Cardiac muscle cell (in vitro differentiated cells and primary cell): ENCODE results near the gene NUF2. TPM values are rescaled to one million over a fixed set of nuclear protein-coding genes. Genes with fewer than 3 reads are reported as not detected.
"Not testable (repeated sequence)": the region's sequence is repeated elsewhere in the genome, so short reads cannot be mapped to it uniquely, and the experiment has no call there.

Experiments
- DNase-seq, 2 donors: peaks; one replicate each; pipeline versions ENCODE4 v3.0.0 to v3.0.0-alpha.2; 2010 to 2017; ENCODE audit warnings: low read depth in 1 of 2, low spot score in 1 of 2
- H3K27ac ChIP-seq: fragments of 200-600 bp; sonication (generic); 2 replicates; pipeline ENCODE4 v1.5.1; 2016
- H3K27me3 ChIP-seq: fragments of 200-600 bp; sonication (generic); 2 replicates; pipeline ENCODE4 v1.6.0; 2016; ENCODE audit warnings: control low read depth
- H3K36me3 ChIP-seq: fragments of 200-600 bp; sonication (generic); 2 replicates; pipeline ENCODE4 v1.5.1; 2016; ENCODE audit warnings: control low read depth
- H3K4me1 ChIP-seq: fragments of 200-600 bp; sonication (generic); 2 replicates; pipeline ENCODE4 v1.8.1; 2017; ENCODE audit warnings: low read depth, mild to moderate bottlenecking, mixed run types
- H3K4me3 ChIP-seq: fragments of 200-600 bp; sonication (generic); 2 replicates; pipeline ENCODE4 v1.5.1; 2016; ENCODE audit warnings: mild to moderate bottlenecking
- H3K9me3 ChIP-seq: fragments of 200-600 bp; sonication (generic); 2 replicates; pipeline ENCODE4 v1.5.1; 2017; ENCODE audit warnings: low read depth, mild to moderate bottlenecking, control low read depth
- CTCF ChIP-seq: IDR thresholded peaks from 2 replicates; pipeline ENCODE4 v1.5.1; 2012; ENCODE audit warnings: low read depth, mild to moderate bottlenecking, low read length
- polyA plus RNA-seq: library from polyadenylated mRNA; unstranded; fragments of >200 nt; fragmentation: Nextera tagmentation; extraction: Ambion mirVana; gene quantifications from 2 replicates; pipeline ENCODE4 v1.2.1, GENCODE V29; 2016
- total RNA-seq: library from RNA; depleted of rRNA; stranded (reverse); fragments of >200 nt; gene quantifications from 2 replicates; pipeline ENCODE4 v1.2.3, GENCODE V29; 2016

NUF2 gene
- total and polyA plus RNA-seq, 2 experiments from 2014 or later, result 7.6 to 33.7 TPM

- peak in 1 of 2 donors; percentile 92 for DNase-seq
- TF ChIP-seq CTCF, result no peak
- Histone ChIP-seq H3K27me3 (no peaks in the 10 kb centered on the region), H3K9me3 (no peaks in the 10 kb centered on the region), H3K4me1 (peaks cover 8% of the 10 kb centered on the region), H3K27ac (no peak overlapping the region), H3K36me3 (no peaks in the 10 kb centered on the region), H3K4me3 (no peak overlapping the region)
Observed at GRCh38 chr1:163290025-163290640, 31.6 kb upstream of the NUF2 start.

GRCh38 chr1:163291461-163291860, 30.3 kb upstream of the NUF2 start:
- H3K4me3 ChIP-seq, result no peak overlapping the region
- no peaks in the 10 kb centered on the region for H3K9me3 ChIP-seq
- peaks cover 8% of the 10 kb centered on the region for H3K4me1 ChIP-seq
- no peaks in the 10 kb centered on the region for H3K27me3 ChIP-seq
- no peaks in the 10 kb centered on the region for H3K36me3 ChIP-seq
- no peak for DNase-seq
- no peak overlapping the region for H3K27ac ChIP-seq
- no peak for TF ChIP-seq CTCF

GRCh38 chr1:163292153-163292552, 29.6 kb upstream of the NUF2 start:
- H3K27ac ChIP-seq, H3K4me1 ChIP-seq, H3K9me3 ChIP-seq, H3K4me3 ChIP-seq, H3K36me3 ChIP-seq, DNase-seq, H3K27me3 ChIP-seq: not testable (repeated sequence)

GRCh38 chr1:163293497-163293896, 28.3 kb upstream of the NUF2 start:
- H3K4me1 ChIP-seq, H3K27ac ChIP-seq, H3K9me3 ChIP-seq, H3K4me3 ChIP-seq, H3K27me3 ChIP-seq, DNase-seq, H3K36me3 ChIP-seq: not testable (repeated sequence)

GRCh38 chr1:163295949-163296348, 25.8 kb upstream of the NUF2 start:
- no peak for TF ChIP-seq CTCF
- Histone ChIP-seq H3K4me1 (no peaks in the 10 kb centered on the region), H3K36me3 (no peaks in the 10 kb centered on the region), H3K9me3 (no peaks in the 10 kb centered on the region), H3K27me3 (no peaks in the 10 kb centered on the region), H3K27ac (no peak overlapping the region), H3K4me3 (no peak overlapping the region)
- no peak for DNase-seq

- no peak overlapping the region for H3K4me3 ChIP-seq
- H3K27ac ChIP-seq, result no peak overlapping the region
- H3K4me1 ChIP-seq, result no peaks in the 10 kb centered on the region
- no peaks in the 10 kb centered on the region for H3K36me3 ChIP-seq
- no peaks in the 10 kb centered on the region for H3K9me3 ChIP-seq
- H3K27me3 ChIP-seq, result no peaks in the 10 kb centered on the region
- no peak for TF ChIP-seq CTCF
- no peak for DNase-seq
Observed at GRCh38 chr1:163296504-163297263, 25.1 kb upstream of the NUF2 start.
